Left hindlimb (tissue), 1 donor: Measurements from ENCODE around the gene PCDH12.
"Not testable (repeated sequence)": the region's sequence is repeated elsewhere in the genome, so short reads cannot be mapped to it uniquely, and the experiment has no call there.

Experiments used
- DNase-seq: peaks from one replicate; pipeline ENCODE4 v3.0.0-alpha.2; 2018

The PCDH12 gene

DNA sequence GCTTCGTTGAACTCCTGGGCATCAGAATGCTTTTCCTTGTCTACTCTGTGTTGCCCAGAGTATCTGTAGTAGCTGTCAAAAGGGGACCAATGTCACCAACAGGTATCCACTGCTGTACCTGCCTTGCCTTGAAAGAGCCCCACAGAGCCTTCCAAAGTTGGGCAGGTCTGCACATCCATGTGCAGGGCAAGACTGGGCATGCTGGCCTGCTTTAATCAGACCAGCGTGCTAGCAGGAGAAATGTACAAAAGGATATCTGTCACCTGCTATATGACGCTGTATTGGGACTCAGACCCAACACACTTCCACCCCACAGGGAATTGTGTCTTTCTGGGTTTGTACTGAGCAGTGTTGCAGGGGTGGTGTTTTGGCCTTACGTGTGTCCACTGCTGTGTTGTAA is 22.5 kb downstream of the PCDH12 start:
- no peak for DNase-seq

GRCh38 chr5:141934099-141934844 is 23.7 kb downstream of the PCDH12 start:
- DNase-seq: no peak

- no peak for DNase-seq
Measured at GRCh38 chr5:141933151-141933550, 24.9 kb downstream of the PCDH12 start.

DNA sequence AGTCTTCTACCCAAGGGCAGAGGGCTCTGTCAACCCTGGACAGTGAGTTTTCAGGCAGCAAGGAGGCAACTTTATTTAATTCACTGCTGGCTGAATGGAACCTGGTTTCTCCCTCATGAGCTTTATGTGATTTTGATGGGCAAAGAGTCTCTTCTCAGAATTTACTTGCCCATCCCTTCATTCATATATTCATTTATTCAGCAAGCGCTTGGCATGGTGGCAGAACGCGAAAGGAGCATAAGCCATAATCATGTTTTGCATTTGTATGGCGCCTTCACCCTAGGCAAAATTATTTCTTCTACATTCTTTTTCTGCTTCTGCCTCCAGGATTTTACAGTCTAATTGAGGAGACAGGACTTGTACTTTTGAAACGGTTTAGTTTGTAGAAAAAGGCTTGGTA is 26.3 kb downstream of the PCDH12 start:
- no peak for DNase-seq

DNA sequence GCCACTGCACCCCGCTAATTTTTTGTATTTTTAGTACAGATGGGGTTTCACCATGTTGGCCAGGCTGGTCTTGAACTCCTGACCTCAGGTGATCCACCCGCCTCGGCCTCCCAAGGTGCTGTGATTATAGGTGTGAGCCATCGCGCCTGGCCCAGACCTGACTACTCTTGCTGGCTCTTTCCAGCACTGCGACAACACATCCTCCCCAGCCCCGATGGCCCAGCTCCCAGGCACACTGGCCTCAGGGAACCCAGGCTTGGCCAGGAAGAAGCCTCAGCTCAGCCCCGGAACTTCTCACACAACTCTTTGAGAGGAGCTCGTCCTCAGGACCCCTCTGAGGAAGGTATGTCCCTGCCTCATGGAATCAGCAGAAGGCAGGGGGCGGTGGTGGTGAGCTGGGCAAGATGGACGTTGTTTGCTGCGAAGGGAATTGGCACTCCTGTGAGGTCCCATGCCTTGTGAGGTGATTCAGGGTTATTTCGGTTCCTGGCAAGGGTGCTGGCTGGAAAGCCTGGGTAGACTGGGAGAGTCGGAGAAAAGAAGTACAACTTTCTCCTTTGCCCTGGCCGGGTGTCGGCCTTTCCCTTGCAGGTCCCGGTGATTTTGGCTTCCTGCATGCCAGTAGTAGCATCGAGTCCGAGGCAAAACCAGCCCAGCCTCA is 28.5 kb downstream of the PCDH12 start:
- DNase-seq: no peak

DNA sequence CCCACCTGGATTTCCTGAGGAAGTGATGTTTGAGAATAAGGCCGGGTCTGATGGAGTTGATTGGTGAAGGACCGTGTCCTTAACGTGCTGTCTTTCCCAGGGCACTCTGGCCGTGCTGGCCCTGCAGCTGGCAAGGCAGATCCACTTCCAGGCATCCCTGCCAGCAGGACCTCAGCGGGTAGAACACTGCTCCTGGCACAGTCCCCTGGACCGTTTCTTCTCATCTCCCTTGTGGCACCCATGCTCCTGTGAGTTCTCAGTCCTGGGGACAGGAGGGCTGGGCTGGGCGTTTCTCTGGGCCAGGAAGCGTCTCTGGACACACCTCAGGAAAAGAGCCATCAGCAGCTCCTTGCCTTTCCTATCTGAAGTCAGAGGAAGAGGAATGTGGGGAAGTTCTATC is 30.0 kb downstream of the PCDH12 start:
- no peak for DNase-seq

DNA sequence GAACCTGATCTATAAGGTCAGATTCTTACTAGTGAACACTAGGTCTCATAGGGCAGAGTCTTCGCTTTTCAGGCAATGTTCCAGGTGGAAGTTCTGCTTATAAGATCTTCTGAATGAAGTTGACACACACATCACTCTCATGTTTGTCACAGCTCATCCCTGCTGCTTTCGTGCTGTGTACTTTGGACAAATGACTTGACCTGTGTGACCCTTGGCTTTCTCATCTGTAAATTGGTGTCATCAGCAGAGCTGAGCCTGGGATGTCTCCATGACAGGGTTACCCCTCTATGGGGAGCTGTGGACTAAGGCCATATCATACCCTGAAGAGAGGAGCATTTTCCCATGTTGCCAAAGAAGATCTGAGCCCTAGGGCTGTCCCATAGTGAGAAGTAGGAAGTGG is 31.6 kb downstream of the PCDH12 start:
- no peak for DNase-seq

- peak; percentile 97 for DNase-seq
Measured at GRCh38 chr5:141923448-141924313, 34.3 kb downstream of the PCDH12 start, which contains the start of gene DELE1. Gene DELE1 (plus strand): TSS chr5:141923871. CDS start chr5:141923942, 71 bp downstream.

DNA sequence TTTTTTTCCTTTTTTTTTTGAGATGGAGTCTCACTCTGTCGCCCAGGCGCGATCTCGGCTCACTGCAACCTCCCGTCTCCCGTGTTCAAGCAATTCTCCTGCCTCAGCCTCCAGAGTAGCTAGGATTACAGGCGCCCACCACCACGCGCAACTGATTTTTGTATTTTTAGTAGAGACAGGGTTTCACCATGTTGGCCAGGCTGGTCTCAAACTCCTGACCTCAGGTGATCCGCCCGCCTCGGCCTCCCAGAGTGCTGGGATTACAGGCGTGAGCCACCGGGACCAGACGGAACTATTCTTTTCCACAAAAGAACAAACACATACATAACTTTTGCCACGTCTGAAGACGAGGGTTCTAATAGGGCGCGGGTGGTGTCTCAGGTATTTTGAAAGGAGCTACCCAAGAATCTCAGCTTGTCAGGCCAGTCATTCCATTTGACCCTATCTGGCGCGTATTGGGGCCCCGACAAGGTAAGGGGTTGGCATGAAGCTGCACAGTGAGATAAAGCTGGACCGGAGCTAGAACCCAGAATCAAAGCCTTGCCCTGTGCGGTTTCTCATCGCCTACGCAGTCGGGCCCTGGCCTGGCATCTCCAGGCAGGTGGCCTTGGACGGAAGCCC is 35.1 kb downstream of the PCDH12 start:
- not testable (repeated sequence) for DNase-seq

GRCh38 chr5:141920771-141921170 is 37.2 kb downstream of the PCDH12 start:
- DNase-seq: no peak

DNA sequence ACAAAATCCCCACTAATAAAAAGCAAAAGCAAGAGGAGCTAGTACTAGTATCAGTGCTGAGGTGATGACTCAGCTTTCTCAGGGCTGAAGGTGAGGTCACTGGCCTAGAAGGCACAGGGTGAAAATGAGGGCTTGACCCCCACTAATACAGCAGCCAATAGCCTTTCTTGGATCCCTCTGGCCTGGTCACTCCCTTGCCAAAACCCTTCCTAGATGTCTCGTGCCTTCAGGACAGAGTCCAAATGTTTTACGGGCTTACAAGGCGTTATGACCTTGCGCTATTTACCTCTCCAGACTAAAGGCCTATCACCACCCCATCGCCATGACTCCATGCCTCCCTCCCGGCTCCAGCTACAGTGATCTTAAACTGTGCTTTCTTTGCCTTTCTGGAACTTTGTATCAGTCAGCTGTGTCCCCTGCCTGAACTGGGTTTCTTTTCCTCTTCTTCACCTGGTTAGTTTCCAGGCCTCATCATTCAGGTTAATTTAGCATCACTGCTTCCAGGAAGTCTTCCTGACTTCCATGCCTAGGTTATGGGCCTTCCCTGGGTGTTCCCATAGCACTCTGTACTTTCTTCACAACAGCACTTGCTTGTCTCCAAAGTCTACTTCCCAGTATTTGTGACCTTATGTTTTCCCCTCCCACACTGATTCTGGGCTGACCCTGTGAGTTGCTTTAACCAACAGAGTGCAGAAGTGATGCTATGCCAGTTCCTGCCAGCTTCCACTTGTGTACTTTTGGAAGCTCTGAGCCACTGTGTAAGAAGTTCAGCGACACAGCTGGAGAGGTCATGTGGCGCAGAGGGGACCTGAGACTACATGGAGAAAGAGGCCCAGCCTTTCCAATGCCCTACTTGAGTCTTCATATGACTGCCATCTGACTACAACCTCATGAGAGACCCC is 38.5 kb downstream of the PCDH12 start:
- no peak for DNase-seq

- no peak for DNase-seq
Measured at GRCh38 chr5:141917760-141918159, 40.2 kb downstream of the PCDH12 start.

- DNase-seq: no peak
Measured at GRCh38 chr5:141916522-141916921, 41.5 kb downstream of the PCDH12 start.

- no peak for DNase-seq
Measured at GRCh38 chr5:141915881-141916336, 42.1 kb downstream of the PCDH12 start.

- DNase-seq: no peak
Measured at GRCh38 chr5:141914797-141915196, 43.2 kb downstream of the PCDH12 start.

DNA sequence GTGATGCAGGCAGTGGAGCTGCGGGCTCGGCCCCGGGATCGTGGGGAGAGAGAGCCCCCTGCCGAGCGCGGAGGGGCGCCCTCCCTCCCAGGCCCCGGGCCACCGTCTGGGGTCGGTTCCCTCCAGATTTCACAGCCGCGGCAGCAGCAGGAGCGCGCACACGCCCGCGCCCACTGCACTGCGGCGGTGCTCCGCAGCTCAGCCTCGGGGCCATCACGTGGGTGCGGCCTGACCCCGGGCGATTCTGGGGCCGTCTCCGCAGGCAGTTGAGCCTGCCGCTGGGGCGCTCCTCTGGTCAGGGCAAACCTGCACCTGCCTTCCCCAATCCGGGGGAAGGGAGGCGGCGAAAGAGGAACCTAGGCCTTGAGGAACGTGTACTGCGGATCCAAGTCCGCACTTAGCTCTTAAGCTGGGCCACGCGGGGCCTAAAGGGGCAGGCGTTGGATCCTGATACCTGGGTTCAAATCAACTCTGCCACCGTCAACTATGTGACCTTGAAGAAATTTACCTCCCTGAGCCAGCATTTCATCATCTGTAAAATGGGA is 43.7 kb downstream of the PCDH12 start:
- DNase-seq: peak; percentile 45

DNA sequence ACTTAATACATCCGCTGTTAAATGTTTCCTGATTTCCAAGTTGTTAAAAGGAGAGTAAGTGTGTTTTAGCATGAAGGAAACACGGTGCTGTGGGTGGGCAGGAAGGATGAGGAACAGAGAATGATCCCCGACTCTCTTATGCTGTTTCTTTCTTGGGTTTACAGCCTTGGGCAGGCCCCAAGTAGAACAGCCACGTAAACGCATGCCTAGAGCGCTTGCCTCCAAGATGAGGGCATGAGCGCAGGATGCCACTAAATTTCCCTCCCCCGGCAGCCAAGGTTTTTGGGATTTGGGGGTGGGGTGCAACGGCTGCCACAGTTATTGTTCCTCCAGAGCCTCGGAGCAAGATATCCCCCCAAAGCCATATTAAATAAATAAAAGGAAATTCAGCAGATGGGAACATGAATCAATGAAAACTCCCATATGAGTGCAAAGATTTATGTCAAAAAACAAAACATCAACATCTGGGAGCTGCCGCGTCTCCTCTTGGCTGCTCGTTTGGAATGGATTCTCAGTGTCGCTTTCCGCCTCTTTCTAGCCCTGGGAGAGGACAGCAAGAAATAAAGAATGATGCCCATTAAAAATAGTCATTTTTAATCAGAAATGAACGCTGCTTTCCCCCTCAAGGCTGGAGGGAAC is 44.3 kb downstream of the PCDH12 start:
- peak; percentile 36 for DNase-seq

DNA sequence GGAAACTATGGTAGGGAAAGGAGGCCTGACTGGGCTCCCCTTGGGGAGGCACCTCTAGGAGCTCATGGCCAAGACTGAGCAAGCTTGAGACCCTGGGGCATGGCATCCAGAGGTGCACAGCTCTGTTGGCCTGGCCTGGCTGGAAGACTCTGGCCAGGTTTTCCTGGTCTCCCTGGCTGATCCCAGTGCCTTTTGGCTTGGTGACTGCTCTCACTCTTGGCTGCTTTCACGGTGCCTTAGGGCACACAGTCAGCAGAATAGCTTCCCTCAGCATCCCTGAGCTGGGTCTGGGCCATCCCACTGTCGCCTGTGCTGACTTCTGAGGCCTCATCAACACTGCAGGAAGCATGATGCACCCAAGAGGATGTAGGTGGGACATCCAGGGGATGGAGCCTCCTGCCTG is 47.7 kb downstream of the PCDH12 start:
- DNase-seq: no peak

- no peak for DNase-seq
Measured at GRCh38 chr5:141909212-141909611, 48.8 kb downstream of the PCDH12 start.

DNA sequence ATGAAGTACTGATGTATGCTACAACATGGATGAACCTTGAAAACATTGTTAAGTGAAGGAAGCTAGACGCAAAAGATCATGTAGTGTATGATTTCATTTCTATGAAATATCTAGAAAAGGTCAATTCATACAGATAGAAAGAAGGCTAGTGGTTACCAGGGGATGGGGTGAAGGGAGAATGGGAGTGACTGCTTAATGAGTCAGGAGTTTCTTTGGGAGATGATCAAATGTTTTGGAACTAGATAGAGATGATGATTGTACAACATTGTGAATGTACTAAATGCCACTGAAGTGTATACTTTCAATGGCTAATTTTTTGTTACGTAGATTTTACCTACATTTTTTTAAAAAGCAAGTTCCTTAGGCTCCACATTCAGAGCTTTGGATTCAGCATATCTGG is 49.2 kb downstream of the PCDH12 start:
- DNase-seq: no peak

DNA sequence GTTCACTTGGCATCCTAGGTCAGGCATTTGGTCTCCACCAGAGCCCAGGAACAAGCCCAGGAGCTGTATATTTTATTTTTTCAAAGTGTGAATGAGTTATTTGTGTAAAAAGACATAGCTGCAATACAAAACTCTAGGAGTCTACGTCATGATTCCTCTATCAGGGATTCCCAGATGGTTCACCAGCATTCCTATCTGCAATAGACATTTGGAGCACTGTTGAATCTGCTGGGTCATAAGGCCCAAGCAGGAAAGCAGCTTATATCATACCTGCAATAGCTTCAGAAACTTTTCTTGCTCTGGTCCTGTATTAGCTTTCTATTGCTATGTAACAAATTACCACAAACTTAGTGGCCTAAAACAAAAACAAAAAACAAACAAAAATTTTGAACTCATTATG is 51.0 kb downstream of the PCDH12 start:
- DNase-seq: no peak
